ENCODE measurements around the gene IL17D.

GRCh38 chr13:20727856-20728255 is 24.4 kb downstream of the IL17D start:
- no peak for TF ChIP-seq YY1 (IDR thresholded peaks at IDR 0.05; ENCODE audit: insufficient read depth, insufficient read length)
- TF ChIP-seq SUZ12 (IDR thresholded peaks at IDR 0.05; ENCODE audit: extremely low read depth, insufficient read depth, insufficient read length) = no peak

All from NT2/D1 (cell line).